Parathyroid adenoma (tissue), 2 donors: ENCODE results near the gene PDGFC.

Experiments
- H2AFZ ChIP-seq: fragments of 300-600 bp; sonication (generic); one replicate; pipeline ENCODE4 v1.7.0; 2017; ENCODE audit warnings: antibody characterized with exemption, mild to moderate bottlenecking
- H3K27ac ChIP-seq: fragments of 300-600 bp; sonication (generic); one replicate; pipeline ENCODE4 v1.7.0; 2017
- H3K27me3 ChIP-seq: fragments of 300-600 bp; sonication (generic); one replicate; pipeline ENCODE4 v1.7.0; 2017; ENCODE audit warnings: low read length; ENCODE audit not compliant: control insufficient read depth, insufficient read depth
- H3K36me3 ChIP-seq: fragments of 300-600 bp; sonication (generic); one replicate; pipeline ENCODE4 v1.7.0; 2017; ENCODE audit warnings: low read length; ENCODE audit not compliant: control insufficient read depth, insufficient read depth
- H3K4me1 ChIP-seq: fragments of 300-600 bp; sonication (generic); one replicate; pipeline ENCODE4 v1.7.0; 2017; ENCODE audit warnings: control low read depth
- H3K4me2 ChIP-seq: fragments of 300-600 bp; sonication (generic); one replicate; pipeline ENCODE4 v1.7.0; 2017; ENCODE audit warnings: low read length
- H3K4me3 ChIP-seq: fragments of 300-600 bp; sonication (generic); one replicate; pipeline ENCODE4 v1.7.0; 2017; ENCODE audit warnings: low read depth, low read length
- H3K79me2 ChIP-seq: fragments of 300-600 bp; sonication (generic); one replicate; pipeline ENCODE4 v1.7.0; 2017; ENCODE audit warnings: control low read depth
- H3K9ac ChIP-seq: fragments of 300-600 bp; sonication (generic); one replicate; pipeline ENCODE4 v1.7.0; 2017; ENCODE audit warnings: mild to moderate bottlenecking
- H3K9me3 ChIP-seq: fragments of 300-600 bp; sonication (generic); one replicate; pipeline ENCODE4 v1.7.0; 2017; ENCODE audit warnings: low read length; ENCODE audit not compliant: control insufficient read depth
- CTCF ChIP-seq: fragments of 300-600 bp; sonication (generic); IDR thresholded peaks from one replicate; pipeline ENCODE4 v1.7.0; 2017; ENCODE audit warnings: antibody characterized with exemption, mild to moderate bottlenecking
- donor health status: primary hyperparathyroidism.

PDGFC gene

GRCh38 chr4:156838761-156839160 lies 132.8 kb downstream of the PDGFC start:
- no peak overlapping the region for H3K9ac ChIP-seq
- TF ChIP-seq CTCF = no peak
- peaks cover 5% of the 10 kb centered on the region for H3K4me1 ChIP-seq
- H3K4me3 ChIP-seq = no peak overlapping the region
- peaks cover 12% of the 10 kb centered on the region for H3K79me2 ChIP-seq
- H3K4me2 ChIP-seq = no peak overlapping the region
- H3K27me3 ChIP-seq = no peaks in the 10 kb centered on the region
- no peaks in the 10 kb centered on the region for H3K36me3 ChIP-seq
- H2AFZ ChIP-seq = no peak overlapping the region
- H3K27ac ChIP-seq = no peak overlapping the region
- no peaks in the 10 kb centered on the region for H3K9me3 ChIP-seq

- H3K9me3 ChIP-seq = no peaks in the 10 kb centered on the region
- TF ChIP-seq CTCF = no peak
- no peaks in the 10 kb centered on the region for H3K27me3 ChIP-seq
- H3K4me3 ChIP-seq = no peak overlapping the region
- no peak overlapping the region for H3K9ac ChIP-seq
- H3K4me1 ChIP-seq = peaks cover 5% of the 10 kb centered on the region
- H3K4me2 ChIP-seq = no peak overlapping the region
- H3K27ac ChIP-seq = no peak overlapping the region
- peaks cover 10% of the 10 kb centered on the region for H3K79me2 ChIP-seq
- no peaks in the 10 kb centered on the region for H3K36me3 ChIP-seq
- no peak overlapping the region for H2AFZ ChIP-seq
Measured at GRCh38 chr4:156837625-156838345, 133.8 kb downstream of the PDGFC start.

DNA sequence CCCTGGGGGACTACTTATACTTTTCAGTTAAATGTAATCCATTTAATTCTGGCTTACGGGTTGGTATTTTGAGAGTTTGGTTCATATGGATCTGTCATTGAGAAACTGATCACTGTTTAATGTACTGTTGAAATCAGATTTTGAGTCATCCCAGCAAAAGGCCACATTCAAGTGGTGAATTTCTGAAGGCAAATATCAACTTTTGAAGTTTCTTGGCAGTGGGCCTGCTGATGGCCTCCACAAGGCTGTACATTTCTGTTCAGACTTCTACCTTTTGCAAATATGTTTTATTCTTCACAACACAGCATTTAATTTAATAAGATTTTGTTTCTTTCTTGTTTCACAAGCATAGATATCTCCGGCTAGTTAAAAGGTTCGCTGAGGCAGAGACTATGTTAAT lies 138.7 kb downstream of the PDGFC start:
- no peaks in the 10 kb centered on the region for H3K9me3 ChIP-seq
- TF ChIP-seq CTCF = no peak
- no peak overlapping the region for H3K27ac ChIP-seq
- no peak overlapping the region for H2AFZ ChIP-seq
- H3K9ac ChIP-seq = no peak overlapping the region
- H3K79me2 ChIP-seq = peaks cover 6% of the 10 kb centered on the region
- H3K36me3 ChIP-seq = no peaks in the 10 kb centered on the region
- no peaks in the 10 kb centered on the region for H3K27me3 ChIP-seq
- peaks cover 10% of the 10 kb centered on the region for H3K4me1 ChIP-seq
- H3K4me3 ChIP-seq = no peak overlapping the region
- H3K4me2 ChIP-seq = no peak overlapping the region

DNA sequence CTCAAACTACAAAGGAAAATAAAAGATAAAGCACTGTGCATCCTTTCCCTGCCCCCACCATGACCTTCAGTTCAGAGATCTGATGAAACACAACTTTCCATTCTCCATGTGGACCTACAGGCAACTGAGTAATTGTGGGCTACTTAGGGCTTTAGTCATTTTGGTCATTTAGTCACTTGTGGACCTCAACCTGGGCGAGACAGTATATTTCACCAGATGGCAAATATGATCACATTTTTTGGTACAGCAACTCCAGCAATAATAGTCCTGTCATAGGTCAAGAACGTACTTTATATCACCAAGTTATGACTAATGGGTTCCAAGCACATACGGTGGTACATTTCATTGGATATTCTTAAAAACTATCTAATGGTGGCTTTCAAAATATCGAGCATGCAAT lies 141.2 kb downstream of the PDGFC start:
- H3K36me3 ChIP-seq = no peaks in the 10 kb centered on the region
- no peak overlapping the region for H2AFZ ChIP-seq
- no peak for TF ChIP-seq CTCF

More for the DNA sequence above, 141.2 kb downstream of the PDGFC start:
- Histone ChIP-seq H3K27ac (no peak overlapping the region), H3K9me3 (no peaks in the 10 kb centered on the region), H3K4me1 (peaks cover 5% of the 10 kb centered on the region), H3K79me2 (peaks cover 6% of the 10 kb centered on the region), H3K4me3 (no peak overlapping the region), H3K9ac (no peak overlapping the region), H3K27me3 (no peaks in the 10 kb centered on the region), H3K4me2 (no peak overlapping the region)
